Motor neuron (in vitro differentiated cells): ENCODE data around the gene FABP1. TPM values are rescaled to one million over a fixed set of nuclear protein-coding genes. Genes with fewer than 3 reads are reported as not detected.

Source experiments
- ATAC-seq, 8 experiments: fragments of 200-7000 bp; cut with Tn5 transposase; replicated peaks in 6 of 8; 2 replicates each; pipeline ENCODE4 v1.8.0; 2021; ENCODE audit warnings: mild to moderate bottlenecking in 8 of 8, moderate library complexity in 8 of 8
- H3K27ac ChIP-seq, 2 donors: fragments of 250-450 bp; sonication (Bioruptor Pico); 2 replicates each; pipeline ENCODE4 v1.9.0; 2021; ENCODE audit warnings: antibody characterized with exemption in 2 of 2, mild to moderate bottlenecking in 2 of 2, moderate library complexity in 1 of 2
- H3K4me1 ChIP-seq, 2 donors: fragments of 250-450 bp; sonication (Bioruptor Pico); replicated peaks in 1 of 2; 2 replicates each; pipeline ENCODE4 v1.6.1; 2021; ENCODE audit warnings: antibody characterized with exemption in 2 of 2, mild to moderate bottlenecking in 2 of 2, moderate library complexity in 1 of 2
- H3K4me3 ChIP-seq, 5 donors: fragments of 250-450 bp; sonication (Bioruptor Pico); 2 replicates each; pipeline ENCODE4 v1.9.0; 2021; ENCODE audit warnings: antibody characterized with exemption in 5 of 5, mild to moderate bottlenecking in 5 of 5, moderate library complexity in 4 of 5
- WGBS, 10 experiments: fragments of 450-650 bp; shearing (Covaris generic); methylation state at CpG; one replicate each; pipeline ENCODE4 v1.0.0; 2022; 5-methylcytosine and 5-hydroxymethylcytosine counted together
- in situ Hi-C, 9 experiments: fragments of 400-800 bp; cut with MboI; loops; one replicate each; pipeline ENCODE4 v1.15.0; 2021; ENCODE audit warnings: low sequenced_read_pairs in 9 of 9, low pct_unique_long_range_greater_than_20kb in 2 of 9; ENCODE audit not compliant: unreplicated experiment in 9 of 9
- total RNA-seq, 8 experiments: library from RNA; unstranded; fragments of 300-600 nt; gene quantifications; 2 replicates each; pipeline versions ENCODE4 v1.2.3 to v1.2.4, GENCODE V29; 2022

FABP1 gene
- total RNA-seq, 8 experiments from 2014 or later = 0.23 to 0.85 (median 0.43) TPM; not detected in 3

DNA sequence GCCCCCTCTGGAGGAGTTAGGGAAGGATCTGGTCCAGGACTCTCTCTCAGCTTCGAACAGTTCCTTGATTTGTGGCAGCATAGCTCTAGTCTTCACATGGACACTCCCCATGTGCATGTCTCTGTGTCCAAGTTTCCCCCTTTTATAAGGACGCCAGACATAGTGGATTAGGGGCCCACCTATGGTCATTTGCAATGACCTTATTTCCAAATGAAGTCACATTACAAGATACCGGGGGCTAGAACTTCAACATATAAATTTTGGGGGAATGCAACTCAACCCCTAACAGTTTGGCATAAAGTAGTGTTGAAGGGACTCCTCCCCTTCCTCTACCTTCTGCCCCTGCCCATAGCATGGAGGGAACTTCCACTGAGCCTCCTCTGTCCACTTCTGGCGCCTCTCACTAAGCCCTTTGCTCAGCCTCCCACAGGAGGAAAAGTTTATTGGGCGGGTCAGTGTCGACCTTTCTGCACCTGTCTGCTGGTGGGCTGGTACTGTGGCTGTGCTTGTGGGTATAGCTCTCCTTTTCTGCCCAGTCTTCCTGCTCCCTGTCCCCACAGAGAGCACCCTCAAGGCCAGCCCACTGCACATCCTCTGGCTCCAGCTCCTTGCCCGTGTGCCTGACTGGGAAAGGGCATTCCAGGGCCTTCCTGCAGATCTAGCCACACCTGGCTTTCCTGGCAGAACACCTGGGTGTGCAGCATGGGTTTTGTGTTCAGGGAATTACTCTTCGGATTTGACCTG, 5.5 kb downstream of the FABP1 start:
- H3K4me3 ChIP-seq = no peak overlapping the region
- ATAC-seq = no peak
- H3K4me1 ChIP-seq = no peaks in the 10 kb centered on the region
- 44 to 100% (median 82%) methylated on average over 1 to 8 of the region's 8 CpGs; no CpG with 5 or more reads in 2 of the 10 experiments for WGBS, 10 experiments
- in situ Hi-C loops = no loop called here
- H3K27ac ChIP-seq = no peak overlapping the region

DNA sequence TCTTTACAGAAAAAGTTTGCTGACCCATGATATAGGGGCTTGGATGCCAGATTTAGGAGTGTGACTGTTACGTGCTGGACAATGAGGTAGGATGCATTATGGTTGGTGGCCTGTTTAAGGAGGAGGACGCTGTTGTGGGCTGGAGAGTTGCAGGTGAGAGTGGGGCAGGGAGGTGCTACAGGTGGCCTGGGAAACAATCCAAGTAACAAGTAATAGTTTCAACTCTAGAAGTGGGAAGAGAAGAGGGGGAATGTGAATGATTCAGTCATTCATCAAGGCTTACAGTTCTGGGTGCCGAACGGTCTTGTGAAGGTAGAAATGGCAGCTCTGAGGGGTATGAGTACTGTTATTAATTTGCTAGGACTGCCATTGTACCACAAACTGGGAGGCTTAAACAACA, 6.2 kb downstream of the FABP1 start:
- in situ Hi-C loops = no loop called here
- ATAC-seq = no peak
- H3K4me1 ChIP-seq = no peaks in the 10 kb centered on the region
- no peak overlapping the region for H3K27ac ChIP-seq
- 30 to 91% (median 75%) methylated on average over 1 to 4 of the region's 4 CpGs; no CpG with 5 or more reads in 3 of the 10 experiments for WGBS, 10 experiments
- H3K4me3 ChIP-seq = no peak overlapping the region

DNA sequence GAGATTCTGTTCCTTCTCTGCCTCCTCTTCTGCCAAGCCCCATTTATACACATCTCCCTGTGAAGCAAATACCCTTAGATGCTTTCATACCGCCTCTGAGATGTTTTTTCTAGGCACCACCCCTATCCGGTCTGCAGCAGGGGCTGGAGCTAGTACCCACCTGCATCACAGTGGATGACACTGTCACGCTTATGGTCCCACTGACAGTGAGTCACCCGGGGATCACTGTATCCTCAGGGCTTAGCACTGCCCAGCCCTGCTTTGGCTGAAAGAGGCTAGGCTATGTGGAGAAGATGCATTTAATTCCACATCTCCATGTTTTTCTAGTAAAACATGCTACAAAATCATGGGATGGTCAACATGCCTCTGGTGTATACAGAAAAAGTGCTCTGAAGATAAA, 9.9 kb downstream of the FABP1 start:
- no peak overlapping the region for H3K4me3 ChIP-seq
- 40 to 93% (median 75%) methylated on average over 1 to 3 of the region's 4 CpGs; no CpG with 5 or more reads in 7 of the 10 experiments for WGBS, 10 experiments
- peak in 5 of 8 experiments; percentile 42 to 81 (median 71) for ATAC-seq
- in situ Hi-C loops = no loop called here
- no peak overlapping the region for H3K27ac ChIP-seq
- H3K4me1 ChIP-seq = no peaks in the 10 kb centered on the region

DNA sequence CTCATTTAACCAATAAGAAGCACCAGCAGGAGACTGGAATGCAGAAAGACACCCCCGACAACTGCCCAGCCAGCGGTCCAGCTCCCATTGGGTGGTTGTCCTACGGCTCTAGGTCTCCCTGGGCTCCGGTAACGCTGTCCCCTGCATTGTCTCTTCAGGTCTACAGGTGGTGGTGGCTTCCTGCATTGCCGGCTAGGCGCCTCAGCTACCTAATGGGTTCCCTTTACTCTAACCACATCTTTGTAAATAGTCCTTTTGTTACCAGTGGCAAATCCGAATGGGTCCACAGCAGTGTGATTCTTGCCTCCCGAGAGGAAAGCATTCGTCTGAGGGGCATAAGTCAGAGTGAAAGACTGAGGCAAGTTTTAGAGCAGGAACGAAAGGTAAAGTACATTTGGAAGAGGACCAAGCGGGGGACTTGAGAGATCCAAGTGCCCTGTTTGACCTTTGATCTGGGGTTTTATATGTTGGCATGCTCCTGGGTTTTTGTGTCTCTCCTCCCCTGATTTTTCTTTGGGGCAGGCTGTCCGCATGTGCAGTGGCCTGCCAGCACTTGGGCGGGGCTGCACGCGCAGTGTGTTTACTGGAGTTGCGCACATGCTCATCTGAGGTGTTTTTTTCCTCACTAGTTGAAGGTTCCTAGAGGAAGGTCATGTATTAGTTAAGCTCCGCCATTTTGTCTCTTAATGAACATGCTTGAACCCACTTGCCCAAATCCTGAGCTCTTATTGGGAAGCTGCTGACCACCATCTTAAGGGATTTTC, 11.0 kb downstream of the FABP1 start:
- Histone ChIP-seq H3K4me1 (no peaks in the 10 kb centered on the region), H3K4me3 (no peak overlapping the region), H3K27ac (no peak overlapping the region)
- in situ Hi-C loops = no loop called here
- no peak for ATAC-seq
- WGBS, 10 experiments = 47 to 100% (median 88%) methylated on average over 3 to 15 of the region's 18 CpGs; no CpG with 5 or more reads in 2 of the 10 experiments

DNA sequence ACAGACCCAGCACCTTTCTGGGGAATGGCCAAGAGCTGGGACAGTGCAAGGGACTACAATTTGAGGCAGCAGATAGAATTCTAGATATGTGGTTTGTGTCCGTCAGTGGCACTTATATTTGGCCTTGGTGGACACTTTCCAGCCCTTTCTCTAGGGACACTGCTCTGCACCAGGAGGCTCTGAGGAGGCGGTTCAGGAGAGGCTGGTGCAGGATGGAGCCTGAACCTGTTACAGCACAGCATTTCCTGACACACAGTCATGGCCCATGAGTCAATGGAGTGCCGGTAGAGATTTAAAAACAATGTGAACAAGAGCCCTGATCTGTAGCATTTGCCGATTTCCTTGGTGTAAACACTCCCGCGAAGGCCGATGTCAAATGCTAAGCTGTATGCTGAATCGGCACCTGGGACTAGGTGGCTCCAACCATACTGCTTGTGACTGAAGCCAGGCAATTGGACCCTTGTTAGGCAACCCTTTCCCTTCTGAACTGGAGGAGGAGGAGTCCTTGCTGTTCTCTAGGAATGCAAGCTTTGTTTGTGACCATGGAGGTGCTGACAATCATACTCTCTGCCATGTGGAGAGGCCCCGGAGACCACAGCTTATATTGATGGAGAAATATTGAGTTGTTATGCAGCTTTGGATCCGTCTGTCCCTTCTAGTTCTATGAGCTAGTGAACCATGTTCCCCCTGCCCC, 11.9 kb downstream of the FABP1 start:
- in situ Hi-C loops = no loop called here
- 0 to 95% (median 82%) methylated on average over 1 to 8 of the region's 10 CpGs; no CpG with 5 or more reads in 1 of the 10 experiments for WGBS, 10 experiments
- ATAC-seq = no peak
- Histone ChIP-seq H3K4me1 (no peaks in the 10 kb centered on the region), H3K27ac (no peak overlapping the region), H3K4me3 (no peak overlapping the region)

DNA sequence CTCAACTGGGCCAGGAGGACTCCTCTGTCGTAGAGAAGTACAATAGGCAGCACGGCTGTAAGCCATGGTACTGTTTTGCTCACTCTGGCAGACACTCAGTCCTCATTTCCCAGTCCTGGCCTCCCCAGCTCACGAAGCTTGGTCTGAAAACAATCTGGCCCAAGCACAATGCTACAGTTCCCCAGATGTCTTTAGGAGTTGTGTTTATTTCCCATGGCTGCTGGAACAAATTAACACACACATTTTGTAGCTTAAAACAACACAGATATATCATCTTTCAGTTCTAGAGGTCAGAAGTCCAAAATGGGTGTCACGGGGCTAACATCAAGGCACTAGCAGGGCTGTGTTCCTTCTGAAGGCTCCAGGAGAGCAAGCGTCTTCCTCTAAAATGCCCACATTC, 13.0 kb downstream of the FABP1 start:
- Histone ChIP-seq H3K4me3 (no peak overlapping the region), H3K4me1 (no peaks in the 10 kb centered on the region), H3K27ac (no peak overlapping the region)
- WGBS, 10 experiments = 0 to 80% (median 59%) methylated on average over 1 to 4 of the region's 5 CpGs; no CpG with 5 or more reads in 2 of the 10 experiments
- in situ Hi-C loops = no loop called here
- peak in 2 of 8 experiments; percentile 59 to 60 for ATAC-seq

DNA sequence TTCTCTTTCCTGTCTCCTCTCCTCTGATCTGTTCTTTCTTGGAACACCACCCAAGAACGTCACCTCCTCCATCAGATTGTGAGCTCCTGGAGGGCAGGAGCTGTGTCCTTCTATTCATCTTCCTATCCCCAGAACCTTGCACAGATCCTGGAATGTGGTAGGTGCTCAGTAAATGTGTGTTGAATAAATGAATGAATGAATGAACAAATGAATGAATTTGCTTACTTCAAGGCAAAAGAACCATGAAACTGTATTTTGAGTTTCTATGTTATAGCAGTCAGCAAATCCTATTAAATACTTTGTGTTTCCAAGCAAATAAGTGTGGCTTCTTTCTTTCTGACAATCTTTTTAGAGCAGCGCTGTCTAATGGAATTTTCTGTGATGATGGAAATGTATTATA, 14.8 kb downstream of the FABP1 start:
- no peak for ATAC-seq
- in situ Hi-C loops = no loop called here
- no peak overlapping the region for H3K27ac ChIP-seq
- no peak overlapping the region for H3K4me3 ChIP-seq
- H3K4me1 ChIP-seq = no peaks in the 10 kb centered on the region
- 29 to 100% (median 60%) methylated on average over 1 to 2 of the region's 2 CpGs; no CpG with 5 or more reads in 1 of the 10 experiments for WGBS, 10 experiments

DNA sequence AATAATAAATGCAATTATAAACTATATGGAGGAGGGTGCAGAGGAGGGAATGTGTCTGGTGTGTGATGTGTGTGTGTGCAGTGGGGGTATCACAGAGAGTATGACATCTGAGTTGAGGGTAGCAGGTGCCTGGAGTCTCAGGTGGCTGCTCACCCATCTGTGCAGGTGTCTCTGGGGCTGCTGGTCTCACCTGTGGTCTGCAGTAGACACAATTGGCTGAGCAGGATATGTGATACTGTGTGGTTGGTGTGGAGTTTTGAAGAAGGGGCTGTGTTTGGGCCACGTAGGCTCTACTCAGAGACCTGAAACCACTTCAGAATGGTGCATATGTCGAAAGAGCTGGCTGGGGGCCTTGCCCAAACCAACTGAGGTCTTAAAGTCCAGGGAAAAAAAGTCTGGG, 17.0 kb downstream of the FABP1 start:
- Histone ChIP-seq H3K4me1 (no peaks in the 10 kb centered on the region), H3K4me3 (no peak overlapping the region), H3K27ac (no peak overlapping the region)
- WGBS, 10 experiments = 0 to 78% (median 52%) methylated on average over 1 to 2 of the region's 2 CpGs; no CpG with 5 or more reads in 4 of the 10 experiments
- in situ Hi-C loops = no loop called here
- no peak for ATAC-seq

DNA sequence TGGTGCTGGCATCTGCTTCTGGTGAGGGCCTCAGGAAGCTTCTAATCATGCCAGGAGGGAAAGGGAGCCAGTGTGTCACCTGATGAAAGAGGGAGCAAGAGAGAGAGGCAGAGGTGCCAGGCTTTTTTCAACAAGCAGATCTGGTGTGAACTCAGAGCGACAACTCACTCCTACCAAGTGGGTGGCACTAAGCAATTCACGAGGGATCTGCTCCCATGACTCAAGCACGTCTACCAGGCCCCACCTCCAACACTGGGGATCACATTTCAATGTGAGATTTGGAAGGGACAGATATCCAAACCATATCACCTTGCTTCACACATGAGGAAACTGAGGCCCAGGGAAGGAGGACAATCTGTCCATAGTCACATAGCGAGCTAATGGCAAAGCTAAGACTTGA, 19.1 kb downstream of the FABP1 start:
- H3K4me1 ChIP-seq = no peaks in the 10 kb centered on the region
- 70 to 100% (median 75%) methylated on average over 1 to 4 of the region's 4 CpGs; no CpG with 5 or more reads in 5 of the 10 experiments for WGBS, 10 experiments
- no peak for ATAC-seq
- H3K27ac ChIP-seq = no peak overlapping the region
- in situ Hi-C loops = no loop called here
- no peak overlapping the region for H3K4me3 ChIP-seq

DNA sequence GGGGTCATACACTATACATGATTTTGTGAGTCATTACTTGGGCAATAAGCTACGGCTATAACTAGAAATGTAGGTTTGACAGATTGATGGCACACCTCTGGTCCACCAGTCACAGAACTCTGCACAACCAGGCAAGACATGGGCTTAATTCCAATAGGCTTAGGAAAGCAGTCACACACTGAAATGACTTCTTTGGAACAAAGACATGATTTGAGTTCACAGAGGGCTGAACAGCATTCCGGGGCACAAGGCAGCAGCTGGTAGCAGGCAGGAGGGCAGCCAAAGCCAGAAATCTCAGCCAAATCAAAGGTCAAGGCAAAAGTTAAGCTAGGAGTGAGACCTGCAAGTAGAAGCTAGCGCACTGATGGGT, 27.4 kb downstream of the FABP1 start:
- in situ Hi-C loops = no loop called here
- WGBS, 10 experiments = 40 to 100% (median 92%) methylated on average over 1 to 3 of the region's 3 CpGs; no CpG with 5 or more reads in 2 of the 10 experiments

DNA sequence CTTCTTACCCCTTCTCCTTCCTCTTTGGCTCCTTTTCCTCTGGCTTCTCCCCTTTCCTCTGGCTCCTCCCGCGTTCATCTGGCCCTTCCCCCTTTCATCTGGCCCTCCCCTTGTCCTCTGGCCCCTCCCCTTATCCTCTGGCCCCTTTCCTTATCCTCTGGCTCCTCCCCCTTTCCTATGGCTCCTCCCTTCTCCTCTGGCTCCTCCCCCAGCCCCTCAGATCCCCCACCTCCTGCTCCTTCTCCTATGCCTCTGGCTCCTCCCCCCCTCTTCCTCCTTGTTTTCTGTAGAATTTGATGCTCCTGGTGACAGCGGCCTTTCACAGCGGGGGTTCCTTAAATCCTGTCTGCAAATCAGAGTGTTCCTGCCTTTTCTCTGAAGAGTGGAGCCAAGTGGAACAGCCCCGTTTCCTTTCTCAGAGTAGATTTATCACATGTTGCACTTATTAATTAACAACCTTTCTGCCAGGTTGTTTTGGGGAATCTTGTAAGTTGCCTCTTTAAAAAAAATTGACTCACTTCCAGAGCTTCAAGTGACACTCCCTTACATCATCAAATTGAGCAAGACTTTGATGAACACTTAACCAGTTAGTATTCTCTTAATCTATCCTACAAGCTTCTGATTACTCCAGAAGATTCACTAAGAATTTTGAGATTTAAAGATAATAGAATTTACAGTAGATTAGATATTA, 27.9 kb downstream of the FABP1 start:
- peak in 6 of 8 experiments; percentile 42 to 80 (median 62) for ATAC-seq
- in situ Hi-C loops = no loop called here
- WGBS, 10 experiments = 0 to 40% (median 28%) methylated on average over 1 to 2 of the region's 5 CpGs; no CpG with 5 or more reads in 6 of the 10 experiments
- H3K4me3 ChIP-seq = no peak overlapping the region
- H3K4me1 ChIP-seq = peaks cover 0 to 6% of the 10 kb centered on the region in 2 donors
- H3K27ac ChIP-seq = no peak overlapping the region

More for the DNA sequence above, 27.4 kb downstream of the FABP1 start:
- Histone ChIP-seq H3K27ac (no peak overlapping the region), H3K4me3 (no peak overlapping the region), H3K4me1 (peaks cover 0 to under 1% of the 10 kb centered on the region in 2 donors)
- ATAC-seq = peak in 3 of 8 experiments; percentile 29 to 49 (median 48)

DNA sequence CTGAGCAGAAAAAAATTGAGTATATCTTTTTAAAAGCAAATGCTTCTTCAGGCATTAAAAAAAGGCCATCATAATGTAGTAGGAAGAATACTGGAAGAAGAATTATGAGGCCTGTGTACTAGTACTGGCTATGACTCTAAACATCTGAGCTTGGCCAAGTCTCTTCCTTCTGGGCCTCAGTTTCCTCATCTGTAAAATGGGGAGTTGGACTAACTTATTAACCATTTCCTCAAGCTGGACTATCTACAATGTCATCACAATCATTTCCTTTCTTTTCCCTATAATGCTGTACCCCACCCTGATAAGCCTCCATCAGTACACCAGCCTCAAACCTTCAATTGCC, 29.3 kb downstream of the FABP1 start:
- no peak for ATAC-seq
- in situ Hi-C loops = no loop called here
- no peak overlapping the region for H3K27ac ChIP-seq
- peaks cover 0 to 10% of the 10 kb centered on the region in 2 donors for H3K4me1 ChIP-seq
- no peak overlapping the region for H3K4me3 ChIP-seq
